OCI-LY3 (cell line): ENCODE data around the gene ERBB3.

Experiments used
- H2AFZ ChIP-seq: fragments of 200-600, 300-600 bp; shearing (Covaris generic); 2 replicates; pipeline ENCODE4 v1.6.0; 2014; ENCODE audit warnings: antibody characterized with exemption, low read depth, low read length
- H3K27ac ChIP-seq: fragments of 200-600, 300-600 bp; sonication (generic); 2 replicates; pipeline ENCODE4 v1.5.1; 2014; ENCODE audit warnings: mild to moderate bottlenecking, low read length, moderate library complexity, mixed read lengths
- H3K27me3 ChIP-seq: fragments of 200-600, 300-600 bp; sonication (generic); 2 replicates; pipeline ENCODE4 v1.6.1; 2014; ENCODE audit warnings: low read depth, low read length, mixed read lengths
- H3K36me3 ChIP-seq: fragments of 200-600, 300-600 bp; sonication (generic); replicated peaks from 2 replicates; pipeline ENCODE3; 2014; ENCODE audit warnings: low read depth, low read length, mixed read lengths
- H3K4me1 ChIP-seq: fragments of 300-600, 200-600 bp; sonication (generic); 2 replicates; pipeline ENCODE4 v1.6.1; 2014; ENCODE audit warnings: low read length, mixed read lengths
- H3K4me2 ChIP-seq: fragments of 200-600, 300-600 bp; sonication (generic); 2 replicates; pipeline ENCODE4 v1.6.1; 2014; ENCODE audit warnings: low read length, mixed read lengths
- H3K4me3 ChIP-seq: fragments of 300-600, 200-600 bp; sonication (generic); 2 replicates; pipeline ENCODE4 v1.5.1; 2014; ENCODE audit warnings: antibody characterized with exemption, mild to moderate bottlenecking, low read length, moderate library complexity
- H3K79me2 ChIP-seq: fragments of 300-600, 200-600 bp; shearing (Covaris generic); 2 replicates; pipeline ENCODE4 v1.6.1; 2014; ENCODE audit warnings: mild to moderate bottlenecking, low read length, mixed read lengths
- H3K9ac ChIP-seq: fragments of 300-600, 200-600 bp; shearing (Covaris generic); 2 replicates; pipeline ENCODE4 v1.6.0; 2014; ENCODE audit warnings: mild to moderate bottlenecking, low read length, moderate library complexity
- H3K9me3 ChIP-seq: fragments of 200-600, 300-600 bp; shearing (Covaris generic); 2 replicates; pipeline ENCODE4 v1.6.1; 2014; ENCODE audit warnings: low read length, mixed read lengths; ENCODE audit not compliant: insufficient read depth
- H4K20me1 ChIP-seq: fragments of 200-600, 300-600 bp; sonication (generic); 2 replicates; pipeline ENCODE4 v1.6.1; 2016; ENCODE audit warnings: low read length, mixed read lengths; ENCODE audit not compliant: insufficient read depth
- EZH2phosphoT487 ChIP-seq: fragments of 200-600 bp; shearing (Covaris generic); IDR thresholded peaks from 2 replicates; pipeline ENCODE4 v1.6.1; 2018; ENCODE audit warnings: antibody characterized with exemption, mixed run types, low read depth
- TF ChIP-seq, protein P1 (sequence below): fragments of 200-600, 300-600 bp; sonication (generic); IDR thresholded peaks from 2 replicates; pipeline ENCODE4 v1.5.1; 2014; ENCODE audit warnings: antibody characterized with exemption, low read length, low read depth

Gene ERBB3

GRCh38 chr12:56141946-56142784 lies 62.2 kb downstream of the ERBB3 start:
- no peaks in the 10 kb centered on the region for H3K27me3 ChIP-seq
- no peak overlapping the region for H3K9ac ChIP-seq
- H4K20me1 ChIP-seq, result no peaks in the 10 kb centered on the region
- no peak overlapping the region for H3K4me2 ChIP-seq
- no peak overlapping the region for H3K4me3 ChIP-seq
- H3K4me1 ChIP-seq, result no peaks in the 10 kb centered on the region
- no peak overlapping the region for H3K27ac ChIP-seq
- H3K79me2 ChIP-seq, result no peaks in the 10 kb centered on the region
- TF ChIP-seq, protein P1, sequence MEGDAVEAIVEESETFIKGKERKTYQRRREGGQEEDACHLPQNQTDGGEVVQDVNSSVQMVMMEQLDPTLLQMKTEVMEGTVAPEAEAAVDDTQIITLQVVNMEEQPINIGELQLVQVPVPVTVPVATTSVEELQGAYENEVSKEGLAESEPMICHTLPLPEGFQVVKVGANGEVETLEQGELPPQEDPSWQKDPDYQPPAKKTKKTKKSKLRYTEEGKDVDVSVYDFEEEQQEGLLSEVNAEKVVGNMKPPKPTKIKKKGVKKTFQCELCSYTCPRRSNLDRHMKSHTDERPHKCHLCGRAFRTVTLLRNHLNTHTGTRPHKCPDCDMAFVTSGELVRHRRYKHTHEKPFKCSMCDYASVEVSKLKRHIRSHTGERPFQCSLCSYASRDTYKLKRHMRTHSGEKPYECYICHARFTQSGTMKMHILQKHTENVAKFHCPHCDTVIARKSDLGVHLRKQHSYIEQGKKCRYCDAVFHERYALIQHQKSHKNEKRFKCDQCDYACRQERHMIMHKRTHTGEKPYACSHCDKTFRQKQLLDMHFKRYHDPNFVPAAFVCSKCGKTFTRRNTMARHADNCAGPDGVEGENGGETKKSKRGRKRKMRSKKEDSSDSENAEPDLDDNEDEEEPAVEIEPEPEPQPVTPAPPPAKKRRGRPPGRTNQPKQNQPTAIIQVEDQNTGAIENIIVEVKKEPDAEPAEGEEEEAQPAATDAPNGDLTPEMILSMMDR, result no peak
- TF ChIP-seq EZH2phosphoT487, result no peak
- H3K9me3 ChIP-seq, result no peaks in the 10 kb centered on the region
- H3K36me3 ChIP-seq, result peaks cover 62% of the 10 kb centered on the region
- no peak overlapping the region for H2AFZ ChIP-seq

DNA sequence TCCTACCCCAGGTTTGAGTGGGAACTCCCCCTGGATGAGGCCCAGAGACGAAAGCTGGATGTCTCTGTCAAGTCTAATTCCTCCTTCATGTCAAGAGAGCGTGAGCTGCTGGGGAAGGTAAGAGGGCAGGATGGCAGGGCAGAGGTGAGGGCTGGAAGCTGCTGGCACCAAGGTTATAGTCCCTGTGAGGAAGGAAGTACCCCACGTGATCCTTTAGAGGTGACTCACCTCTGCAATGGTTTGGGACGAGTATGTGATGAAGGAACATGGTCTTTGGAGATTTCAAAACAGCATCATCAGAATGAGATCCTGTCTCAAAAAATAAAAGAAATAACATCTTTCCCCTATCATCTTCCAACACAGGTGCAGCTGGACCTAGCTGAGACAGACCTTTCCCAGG lies 63.3 kb downstream of the ERBB3 start:
- no peak overlapping the region for H3K4me2 ChIP-seq
- no peak overlapping the region for H2AFZ ChIP-seq
- no peaks in the 10 kb centered on the region for H3K79me2 ChIP-seq
- H3K9ac ChIP-seq, result no peak overlapping the region
- H3K9me3 ChIP-seq, result no peaks in the 10 kb centered on the region
- no peak overlapping the region for H3K27ac ChIP-seq
- H4K20me1 ChIP-seq, result no peaks in the 10 kb centered on the region
- no peak for TF ChIP-seq EZH2phosphoT487
- TF ChIP-seq, protein P1, result no peak
- H3K4me3 ChIP-seq, result no peak overlapping the region
- no peaks in the 10 kb centered on the region for H3K27me3 ChIP-seq
- peaks cover 52% of the 10 kb centered on the region for H3K36me3 ChIP-seq
- H3K4me1 ChIP-seq, result no peaks in the 10 kb centered on the region

- no peak overlapping the region for H3K9ac ChIP-seq
Measured at GRCh38 chr12:56143870-56144269, 63.9 kb downstream of the ERBB3 start.

DNA sequence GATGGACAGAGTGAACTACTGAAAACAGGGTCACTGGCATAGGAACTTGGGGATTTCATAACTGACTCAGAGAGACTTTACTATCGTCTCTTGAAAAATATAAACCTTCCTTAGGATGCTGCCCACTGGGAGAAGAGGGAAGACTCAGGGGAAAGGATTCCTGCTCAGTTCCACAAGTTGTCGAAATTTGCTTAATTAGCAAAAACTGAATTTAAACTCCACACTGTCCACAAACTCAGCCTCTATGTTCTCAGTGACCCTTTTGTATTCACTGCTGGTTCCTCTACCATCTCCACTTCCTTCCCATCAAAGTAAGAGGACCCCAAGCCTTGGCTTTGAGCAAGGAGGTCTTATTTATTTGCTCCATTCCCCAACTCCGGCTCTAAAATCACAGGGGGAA lies 65.3 kb downstream of the ERBB3 start:
- no peak overlapping the region for H3K4me2 ChIP-seq
- TF ChIP-seq, protein P1, result no peak
- TF ChIP-seq EZH2phosphoT487, result no peak
- no peaks in the 10 kb centered on the region for H3K27me3 ChIP-seq
- H3K4me1 ChIP-seq, result no peaks in the 10 kb centered on the region
- H2AFZ ChIP-seq, result no peak overlapping the region
- no peak overlapping the region for H3K27ac ChIP-seq
- no peaks in the 10 kb centered on the region for H3K79me2 ChIP-seq
- no peak overlapping the region for H3K4me3 ChIP-seq
- no peak overlapping the region for H3K9ac ChIP-seq
- H3K36me3 ChIP-seq, result peaks cover 41% of the 10 kb centered on the region
- H4K20me1 ChIP-seq, result no peaks in the 10 kb centered on the region
- H3K9me3 ChIP-seq, result no peaks in the 10 kb centered on the region

More at GRCh38 chr12:56143870-56144269, 63.9 kb downstream of the ERBB3 start:
- Histone ChIP-seq H3K79me2 (no peaks in the 10 kb centered on the region), H2AFZ (no peak overlapping the region), H3K27ac (no peak overlapping the region), H3K4me2 (no peak overlapping the region), H3K9me3 (no peaks in the 10 kb centered on the region), H3K36me3 (peaks cover 45% of the 10 kb centered on the region), H3K4me1 (no peaks in the 10 kb centered on the region), H3K27me3 (no peaks in the 10 kb centered on the region), H4K20me1 (no peaks in the 10 kb centered on the region), H3K4me3 (no peak overlapping the region)
- TF ChIP-seq, protein P1, result no peak
- TF ChIP-seq EZH2phosphoT487, result no peak
